Measurements from ENCODE around the gene CXCL10.

The CXCL10 gene

DNA sequence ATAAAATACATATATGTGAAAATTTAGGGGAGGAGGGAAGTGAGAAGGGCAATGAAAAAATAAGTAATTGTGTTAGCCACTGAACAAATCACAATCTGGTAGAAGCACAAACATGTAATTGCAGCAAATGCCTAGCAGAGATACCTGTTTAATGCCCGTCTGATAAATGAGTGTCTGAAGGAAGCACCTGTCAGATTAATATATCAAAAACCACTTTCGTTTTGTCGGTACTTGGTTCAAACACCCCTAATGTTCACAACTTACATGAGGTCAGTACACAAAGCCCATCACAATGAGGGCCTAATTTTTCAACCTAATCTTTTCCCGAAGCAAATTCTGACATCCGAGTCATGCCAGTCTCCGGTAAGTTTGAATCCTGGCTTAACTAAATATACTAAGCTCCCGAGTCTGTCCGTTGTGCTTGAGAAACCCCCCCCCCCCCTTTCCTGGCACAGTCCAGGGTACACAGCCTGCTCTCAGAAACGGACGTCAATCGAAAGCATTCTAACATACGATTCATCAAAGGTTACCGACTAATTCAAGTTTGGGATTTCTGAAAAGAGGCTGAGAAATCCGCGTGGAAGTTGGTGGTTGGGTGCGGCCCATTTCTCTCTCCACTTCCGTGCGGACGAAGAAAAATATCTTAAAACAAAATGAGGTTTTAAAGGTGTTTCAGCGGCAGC is 33.3 kb downstream of the CXCL10 start:
- DNase-seq: no peak

GRCh38 chr4:75985116-75985515 is 38.2 kb downstream of the CXCL10 start:
- DNase-seq: no peak

DNA sequence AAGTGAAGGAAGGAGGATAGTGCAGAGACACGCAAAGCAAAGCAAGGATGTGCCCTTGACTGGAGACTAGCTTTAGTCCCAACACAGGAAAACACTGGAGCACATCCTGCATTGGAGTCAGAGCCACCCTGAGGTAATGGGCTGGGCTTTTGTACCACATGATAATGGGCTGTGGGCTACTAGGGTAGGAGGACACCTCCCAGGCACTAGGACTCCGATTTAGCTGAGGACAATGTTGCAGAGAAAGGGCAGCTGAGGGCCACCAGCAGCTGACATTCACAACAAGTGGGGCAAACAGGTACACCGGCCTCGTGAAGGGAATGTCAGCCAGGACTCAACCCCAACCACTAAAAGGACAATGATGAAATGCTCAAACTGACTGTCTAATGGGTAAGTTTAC is 42.7 kb downstream of the CXCL10 start:
- DNase-seq: no peak

GRCh38 chr4:75976177-75976576 is 47.1 kb downstream of the CXCL10 start:
- DNase-seq: no peak

DNA sequence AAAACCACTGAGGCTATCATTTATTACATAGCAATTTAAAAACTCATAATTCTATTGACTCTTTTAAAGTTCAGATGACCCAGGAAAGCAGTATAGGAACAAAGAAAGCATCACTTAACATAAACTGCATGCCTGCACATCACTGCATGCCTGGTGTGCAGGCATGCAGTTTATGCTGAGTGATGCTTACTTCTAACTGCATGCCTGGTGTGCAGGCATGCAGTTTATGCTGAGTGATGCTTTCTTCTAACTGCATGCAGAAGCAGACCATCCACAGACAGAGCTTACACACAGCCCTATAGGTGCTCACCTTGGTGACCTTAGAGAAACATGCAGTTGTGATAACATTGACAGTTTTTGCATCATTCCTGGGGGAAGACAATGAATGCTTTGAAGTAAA is 49.5 kb downstream of the CXCL10 start:
- DNase-seq: no peak

Data from CD4-positive, alpha-beta T cell treated with Interleukin-15 for 1 hour (primary cell).